Measurements from ENCODE around the gene CLEC4C. TPM values are rescaled to one million over a fixed set of nuclear protein-coding genes. Genes with fewer than 3 reads are reported as not detected.

Gene CLEC4C
- total and polyA plus RNA-seq, 2 of the 13 experiments (the other 11 are each of a cell fraction or from before 2014, with no cell fraction given): not detected

GRCh38 chr12:7719946-7720730 lies 27.0 kb downstream of the CLEC4C start:
- H3K9me3 ChIP-seq (ENCODE audit: low read length): no peaks in the 10 kb centered on the region
- no peak overlapping the region for H3K9ac ChIP-seq (ENCODE audit: insufficient read depth, low read depth, low read length)
- ChIA-PET POLR2A (no interaction called here), CTCF (ENCODE audit: low intra/inter-chr PET ratio, low total read pairs) (no interaction called here)
- no peaks in the 10 kb centered on the region for H3K4me1 ChIP-seq (ENCODE audit: insufficient read depth, low read length)
- H3K79me2 ChIP-seq (ENCODE audit: insufficient read depth, low read length): no peaks in the 10 kb centered on the region
- in situ Hi-C loops (cut with HindIII; ENCODE audit: extremely low pct_ligation_motif_present, low pct_unique_long_range_greater_than_20kb) (loop anchor here (10.0 kb wide), 1 partner anchor 85 kb away; no protein-coding TSS in a partner anchor), intact Hi-C loops (cut with micrococcal nuclease; ENCODE audit: unreplicated experiment) (no loop called here)
- DNase-seq (ENCODE audit: low spot score) (no peak), ATAC-seq (no peak), FAIRE-seq (no peak)
- WGBS (ENCODE audit: low lambda C conversion rate): 28% methylated on average over 15 of the region's 15 CpGs
- no peak overlapping the region for H2AFZ ChIP-seq (ENCODE audit: low read length)
- H4K20me1 ChIP-seq (ENCODE audit: insufficient read depth, low read length): no peaks in the 10 kb centered on the region
- no peak overlapping the region for H3K4me3 ChIP-seq (replicated peaks in 1 of 3; ENCODE audit: insufficient read depth in 1 of 3, low read depth in 2 of 3, low read length in 3 of 3)
- no peak overlapping the region for H3K4me2 ChIP-seq (ENCODE audit: low read depth, low read length)
- TF ChIP-seq NCOA2 (CRISPR knock-in tag; IDR thresholded peaks at IDR 0.05): no peak
- no peak for TF ChIP-seq FOXP1 (IDR thresholded peaks at IDR 0.05)
- no peak for TF ChIP-seq FOXP1 (CRISPR knock-in tag; IDR thresholded peaks at IDR 0.05)
- TF ChIP-seq MAFF (IDR thresholded peaks at IDR 0.05; ENCODE audit: low read depth, low read length): no peak
- TF ChIP-seq SPEN (CRISPR knock-in tag; IDR thresholded peaks at IDR 0.05; ENCODE audit: low read depth): no peak
- no peak for TF ChIP-seq MBD4 (IDR thresholded peaks at IDR 0.05; ENCODE audit: borderline replicate concordance, low read length)
- TF ChIP-seq NFAT5 (CRISPR knock-in tag; IDR thresholded peaks at IDR 0.05): no peak
- TF ChIP-seq TFDP2 (CRISPR knock-in tag; IDR thresholded peaks at IDR 0.05): no peak
- TF ChIP-seq MIXL1 (CRISPR knock-in tag; IDR thresholded peaks at IDR 0.05): no peak
- no peak for TF ChIP-seq SKI (IDR thresholded peaks at IDR 0.05; ENCODE audit: partially characterized antibody)
- no peak for TF ChIP-seq POLR2G (IDR thresholded peaks at IDR 0.05; ENCODE audit: low read depth, low read length)
- TF ChIP-seq ZNF740 (CRISPR knock-in tag; IDR thresholded peaks at IDR 0.05): no peak
- no peak for TF ChIP-seq CENPBD1 (CRISPR knock-in tag; IDR thresholded peaks at IDR 0.05; ENCODE audit: borderline replicate concordance, low read depth)
- TF ChIP-seq PBX3 (CRISPR knock-in tag; IDR thresholded peaks at IDR 0.05; ENCODE audit: borderline replicate concordance): no peak
- H3K36me3 ChIP-seq (replicated peaks in 1 of 2; ENCODE audit: control insufficient read depth in 1 of 2, insufficient read depth in 2 of 2, low read length in 2 of 2): no peaks in the 10 kb centered on the region
- no peaks in the 10 kb centered on the region; a peak in 1 of 5 replicates for H3K27me3 ChIP-seq (ENCODE audit: control insufficient read depth in 1 of 2, insufficient read depth in 2 of 2, low read length in 2 of 2)
- H3K27ac ChIP-seq (ENCODE audit: extremely low read length, insufficient read depth, low read length): no peak overlapping the region
- BruUV-seq (replicated peaks): no TSS peak

Measured in HepG2 (cell line).